ENCODE measurements around the gene LEKR1. TPM values are rescaled to one million over a fixed set of nuclear protein-coding genes. Genes with fewer than 3 reads are reported as not detected.

Gene LEKR1
- total and polyA plus RNA-seq, 2 of the 13 experiments (the other 11 are each of a cell fraction or from before 2014, with no cell fraction given), result 0.49 to 1.5 TPM

GRCh38 chr3:157081626-157082210, 255.6 kb downstream of the LEKR1 start (continued):
- TF ChIP-seq ZNF343 (CRISPR knock-in tag; IDR thresholded peaks at IDR 0.05) (no peak), NFKB2 (CRISPR knock-in tag; IDR thresholded peaks at IDR 0.05; ENCODE audit: borderline replicate concordance) (no peak; the same call in 1 of the 2 replicates), TCF7L2 (IDR thresholded peaks at IDR 0.05; ENCODE audit: low read depth, low read length) (no peak), KDM4B (CRISPR knock-in tag; IDR thresholded peaks at IDR 0.05) (peak; percentile 91), ZFX (CRISPR knock-in tag; IDR thresholded peaks at IDR 0.05; ENCODE audit: low read depth) (peak; percentile 49; the same call in 1 of the 2 replicates), ZBTB34 (CRISPR knock-in tag; IDR thresholded peaks at IDR 0.05) (no peak), HNRNPUL1 (IDR thresholded peaks at IDR 0.05; ENCODE audit: low read depth, low read length) (no peak), GRHL1 (CRISPR knock-in tag; conservative IDR thresholded peaks at IDR 0.05) (no peak), RAD51 (IDR thresholded peaks at IDR 0.05; ENCODE audit: borderline replicate concordance) (no peak), IKZF1 (IDR thresholded peaks at IDR 0.05) (no peak), SCMH1 (CRISPR knock-in tag; IDR thresholded peaks at IDR 0.05; ENCODE audit: borderline replicate concordance) (no peak), SETDB1 (CRISPR knock-in tag; IDR thresholded peaks at IDR 0.05; ENCODE audit: borderline replicate concordance) (no peak), NCOA2 (CRISPR knock-in tag; IDR thresholded peaks at IDR 0.05) (no peak), FOXM1 (CRISPR knock-in tag; IDR thresholded peaks at IDR 0.05) (no peak), RXRB (CRISPR knock-in tag; IDR thresholded peaks at IDR 0.05; ENCODE audit: borderline replicate concordance) (peak; percentile 55; the same call in 1 of the 2 replicates), XRCC5 (optimal IDR thresholded peaks at IDR 0.05; ENCODE audit: low read length) (peak; percentile 85), ZNF788 (CRISPR knock-in tag; IDR thresholded peaks at IDR 0.05; ENCODE audit: borderline replicate concordance) (no peak; the same call in 1 of the 2 replicates), ZNF230 (CRISPR knock-in tag; IDR thresholded peaks at IDR 0.05) (no peak), KDM3A (CRISPR knock-in tag; IDR thresholded peaks at IDR 0.05; ENCODE audit: low read depth) (peak; percentile 50; the same call in 1 of the 2 replicates), ZNF205 (CRISPR knock-in tag; IDR thresholded peaks at IDR 0.05) (peak; percentile 59; the same call in 1 of the 2 replicates), ZNF30 (CRISPR knock-in tag; IDR thresholded peaks at IDR 0.05) (no peak), ZBTB4 (CRISPR knock-in tag; IDR thresholded peaks at IDR 0.05; ENCODE audit: borderline replicate concordance) (peak; percentile 36; the same call in 1 of the 2 replicates), KDM5B (CRISPR knock-in tag; IDR thresholded peaks at IDR 0.05; ENCODE audit: borderline replicate concordance) (peak; percentile 29), NFKBIZ (CRISPR knock-in tag; IDR thresholded peaks at IDR 0.05) (no peak), SPEN (CRISPR knock-in tag; IDR thresholded peaks at IDR 0.05; ENCODE audit: low read depth) (no peak), RNF2 (conservative IDR thresholded peaks at IDR 0.05; ENCODE audit: low read depth) (no peak)
